NCI-H128 (cell line): ENCODE results near the gene MMP24OS.

Experiments
- DNase-seq: peaks from one replicate; lab custom pipeline; 2025; ENCODE audit not compliant: unreplicated experiment; lab: John Stamatoyannopoulos, UW

Gene MMP24OS

DNA sequence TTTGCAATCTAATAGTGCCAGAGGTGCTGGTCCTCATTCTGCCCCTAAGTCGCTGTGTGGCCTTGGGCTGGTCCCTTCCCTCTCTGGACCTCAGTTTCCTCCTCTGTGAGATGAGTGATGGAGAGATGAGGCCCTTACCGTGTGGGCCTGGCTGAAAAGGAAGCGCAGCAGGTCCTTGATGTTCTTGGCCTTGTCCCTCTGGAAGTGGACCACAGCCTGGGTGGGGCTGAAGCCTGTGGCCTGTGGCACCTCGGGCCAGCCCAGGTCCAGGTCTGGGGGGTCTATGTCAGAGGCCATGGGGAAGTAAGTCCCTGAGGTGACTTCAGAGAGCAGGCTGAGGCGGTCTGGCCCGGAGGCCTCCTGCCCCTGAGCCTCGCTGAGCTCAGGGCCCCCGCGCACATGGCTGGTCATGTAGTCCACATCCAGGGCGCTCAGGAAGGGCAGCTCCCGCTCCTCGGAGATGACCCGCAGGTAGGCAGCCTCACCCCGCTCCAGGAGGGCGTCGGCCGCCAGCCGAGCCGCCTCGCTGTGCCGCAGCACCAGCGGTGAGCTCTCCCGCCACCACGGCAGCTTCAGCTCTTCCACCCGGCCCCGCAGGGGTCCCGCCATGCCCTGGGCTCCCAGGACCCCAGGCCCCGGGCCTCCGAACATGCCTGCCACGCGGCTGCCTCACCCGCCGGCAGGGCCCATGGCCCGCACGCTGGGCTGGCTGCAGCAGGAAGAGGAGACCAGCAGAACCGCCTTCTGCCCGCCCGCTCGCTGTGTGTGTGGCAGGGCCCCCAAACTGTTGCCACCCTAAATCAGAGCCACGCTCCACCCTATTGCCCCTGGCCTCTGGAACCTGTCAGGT lies 14.0 kb upstream of the MMP24OS start, which contains the start of gene FAM83C:
Gene FAM83C (minus strand): TSS at position 772 of the 850 bp plus-strand sequence. CDS start 121 bp downstream, at position 651.
- DNase-seq: no peak

DNA sequence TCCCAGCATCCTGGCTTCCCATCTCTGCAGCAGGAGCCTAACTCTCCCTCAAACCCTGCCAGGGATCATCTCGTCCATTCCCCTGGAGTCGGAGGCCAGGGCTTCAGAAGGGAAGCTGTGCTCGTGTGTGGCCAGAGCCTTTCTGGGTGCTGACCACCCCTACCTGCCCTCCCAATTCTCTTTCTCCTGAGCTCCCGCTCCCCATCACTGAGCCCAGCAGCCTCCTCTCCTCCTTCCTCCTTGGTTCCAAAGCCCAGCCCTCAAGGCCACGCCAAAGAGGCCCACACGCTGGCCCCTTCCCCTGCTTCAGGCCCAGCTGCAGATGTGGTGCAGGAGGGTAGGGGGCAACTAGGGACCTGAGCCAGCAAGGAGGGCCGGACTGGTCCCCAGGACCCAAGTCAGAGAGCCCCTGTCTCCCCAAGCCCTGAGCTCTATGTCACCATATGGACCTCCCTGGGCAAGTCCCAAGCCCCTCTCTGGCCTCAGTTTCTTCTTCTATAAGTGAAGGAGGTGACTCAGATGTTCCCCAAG lies 13.0 kb upstream of the MMP24OS start:
- DNase-seq: no peak

DNA sequence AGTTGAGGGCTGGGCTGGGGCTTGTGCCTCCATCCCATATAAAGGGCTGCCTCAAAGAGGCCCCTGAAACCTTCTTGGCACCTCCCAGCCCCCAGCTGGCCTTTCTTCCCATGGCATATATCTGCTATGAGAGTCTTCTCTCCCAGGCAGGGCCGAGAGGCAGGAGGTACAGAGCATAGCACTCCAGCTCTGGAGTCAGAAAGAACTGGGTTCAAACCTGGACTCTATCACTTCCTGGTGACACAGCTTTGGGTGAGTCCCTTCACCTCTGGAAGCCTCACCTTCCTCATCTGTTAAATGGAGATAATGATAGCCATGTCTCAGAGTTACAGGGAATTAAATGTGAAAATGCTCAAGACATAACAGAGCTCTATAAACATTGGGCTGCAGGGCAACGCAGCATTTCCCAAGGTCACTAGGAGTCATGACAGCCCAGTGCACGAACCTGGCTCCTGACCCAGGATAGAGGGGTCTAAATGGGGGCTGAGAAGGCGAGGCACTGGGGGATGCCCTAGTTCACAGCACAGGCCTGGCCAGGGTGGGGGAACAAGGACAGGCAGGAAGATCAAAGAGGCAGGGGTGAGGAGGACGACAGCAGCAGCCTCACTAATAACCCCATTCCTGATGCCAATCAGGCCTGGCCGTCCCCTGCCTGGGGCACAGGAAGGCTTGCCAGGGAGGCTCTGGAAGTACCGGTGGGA lies 12.4 kb upstream of the MMP24OS start:
- no peak for DNase-seq

DNA sequence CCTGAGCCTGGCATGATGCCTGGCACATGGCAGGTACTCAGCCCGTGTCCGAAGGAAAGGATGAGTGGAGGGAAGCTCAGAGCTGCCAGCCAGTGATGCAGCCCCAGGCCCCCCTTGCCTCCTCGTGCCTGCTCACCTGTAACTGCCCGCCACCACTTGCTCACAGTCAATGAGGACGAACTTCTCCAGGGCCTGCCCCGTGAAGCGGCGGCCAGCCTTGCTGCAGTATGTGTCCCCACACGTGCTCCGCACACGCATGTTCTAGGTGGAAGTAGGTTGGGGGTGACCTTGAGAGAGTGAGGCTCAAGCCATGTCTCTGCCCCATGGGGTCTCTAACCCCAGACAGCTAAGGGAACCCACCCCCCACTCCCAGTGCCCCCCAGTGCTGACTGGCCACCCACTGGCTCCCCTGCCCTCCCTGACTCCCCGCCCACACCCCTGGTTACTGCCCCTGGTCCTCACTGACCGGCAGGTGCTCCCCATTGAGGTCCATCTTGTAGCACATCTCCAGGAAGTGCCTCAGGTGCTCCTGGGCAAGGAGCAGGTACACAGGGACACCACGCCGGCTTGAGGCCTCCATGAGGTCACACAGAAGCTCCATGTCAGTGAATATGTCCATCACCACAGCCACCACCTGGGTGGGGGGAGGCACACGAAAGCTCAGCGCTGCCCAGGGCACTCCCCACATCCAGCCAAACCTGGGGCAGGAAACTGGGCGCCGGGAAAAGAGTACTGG lies 10.6 kb upstream of the MMP24OS start:
- no peak for DNase-seq

DNA sequence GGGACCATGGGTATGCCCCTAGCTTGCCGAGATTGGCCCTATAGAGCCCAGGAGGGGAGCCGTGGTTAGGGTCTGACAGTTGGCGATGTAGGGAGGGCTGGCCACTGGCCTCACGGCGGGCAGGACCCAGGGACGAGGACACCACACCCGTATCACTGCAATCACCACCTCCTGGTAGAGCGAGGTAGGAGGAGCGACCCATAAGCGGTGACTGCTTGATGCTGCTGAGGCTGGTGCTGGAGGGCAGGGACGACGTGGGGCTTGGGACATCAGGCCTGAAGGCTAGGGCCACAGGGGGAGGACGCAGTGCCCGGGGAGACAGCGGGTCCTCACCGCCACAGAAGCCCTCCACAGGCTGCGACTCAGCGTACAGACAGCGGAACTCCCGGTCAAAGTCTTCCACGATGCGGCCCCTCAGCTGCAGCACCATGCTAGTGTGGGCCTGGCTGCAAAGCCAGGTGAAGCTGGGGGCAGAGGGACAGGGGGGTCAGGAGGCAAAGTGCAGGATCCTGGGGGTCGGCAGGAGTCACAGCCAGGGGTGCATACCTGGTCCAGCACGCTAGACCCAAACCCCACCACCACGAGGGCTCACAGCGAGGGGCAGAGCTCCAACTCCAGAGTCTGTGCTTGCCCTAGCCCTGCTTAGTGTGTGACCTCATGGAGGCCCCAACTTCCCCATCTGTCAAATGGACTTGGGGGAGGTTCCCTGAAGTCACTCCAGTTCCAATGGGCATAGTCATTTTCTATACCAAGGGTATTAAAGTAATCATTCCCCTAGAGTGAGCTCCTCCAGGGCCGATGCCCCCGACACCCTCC lies 9.8 kb upstream of the MMP24OS start:
- DNase-seq: no peak

DNA sequence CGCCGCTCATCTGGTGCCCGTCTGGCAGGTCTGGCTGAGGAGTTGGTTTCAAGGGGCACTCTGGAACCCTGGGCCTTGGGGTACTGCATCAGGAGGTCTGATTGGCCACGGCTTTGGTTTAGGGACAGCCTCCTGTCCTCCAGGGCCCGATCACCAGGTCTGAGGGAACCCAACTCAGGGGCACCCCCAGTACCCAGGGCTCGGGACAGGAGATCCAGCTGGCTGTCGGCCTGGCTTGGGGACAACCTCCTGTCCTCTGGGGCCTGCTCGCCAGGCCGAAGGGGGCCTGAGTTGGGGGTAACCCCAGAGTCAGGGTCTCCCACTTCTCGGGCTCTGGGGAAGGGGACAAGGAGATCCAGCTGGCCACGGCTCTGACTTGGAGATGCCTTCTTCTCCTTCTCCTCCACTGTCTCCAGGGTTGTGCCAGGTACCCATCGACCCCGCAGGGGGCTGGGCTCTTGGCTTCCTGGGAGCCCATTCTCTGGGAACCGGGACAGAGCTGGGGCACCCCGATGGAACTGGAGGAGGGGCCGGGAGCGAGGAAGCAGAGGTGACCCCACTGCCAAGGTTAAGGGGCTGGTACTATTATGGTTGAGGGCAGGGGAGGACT lies 9.1 kb upstream of the MMP24OS start:
- no peak for DNase-seq

DNA sequence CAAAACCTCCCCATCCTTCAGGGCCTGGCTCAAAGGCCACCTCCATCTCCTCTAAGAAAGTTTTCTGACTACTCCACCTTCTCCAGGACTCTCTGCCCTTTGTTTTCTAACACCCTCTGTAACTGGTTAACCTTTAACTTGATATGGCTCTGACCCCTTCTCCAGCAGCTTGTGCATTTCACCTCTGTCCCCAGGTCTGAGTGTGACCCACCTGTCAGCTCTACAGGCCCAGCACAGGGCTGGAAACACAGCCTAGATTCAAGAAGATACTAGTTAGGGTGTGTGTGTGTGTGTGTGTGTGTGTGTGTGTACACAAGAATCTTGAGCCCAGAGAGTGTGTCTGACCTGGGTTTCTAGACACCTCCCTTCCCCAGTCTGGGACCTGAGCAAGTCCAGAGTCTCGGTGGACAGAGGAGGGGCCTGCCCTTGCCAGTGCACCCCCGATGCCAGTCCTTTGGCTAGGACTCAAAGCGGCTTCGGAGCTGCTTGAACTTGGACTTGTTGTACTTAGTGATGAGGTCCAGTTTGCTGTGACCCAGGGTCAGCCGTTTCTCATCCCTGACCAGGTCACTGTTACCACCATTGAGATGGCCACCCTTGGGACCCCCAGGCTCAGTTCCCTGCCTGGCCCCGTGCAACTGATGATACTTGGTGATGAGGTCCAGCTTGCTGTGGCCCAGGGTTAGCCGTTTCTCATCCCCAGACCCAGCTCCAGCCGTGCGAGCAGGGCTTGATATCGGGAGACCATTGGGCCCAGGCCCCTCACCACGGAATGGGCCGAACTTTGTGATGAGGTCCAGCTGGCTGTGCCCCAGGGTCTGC lies 8.4 kb upstream of the MMP24OS start:
- no peak for DNase-seq

DNA sequence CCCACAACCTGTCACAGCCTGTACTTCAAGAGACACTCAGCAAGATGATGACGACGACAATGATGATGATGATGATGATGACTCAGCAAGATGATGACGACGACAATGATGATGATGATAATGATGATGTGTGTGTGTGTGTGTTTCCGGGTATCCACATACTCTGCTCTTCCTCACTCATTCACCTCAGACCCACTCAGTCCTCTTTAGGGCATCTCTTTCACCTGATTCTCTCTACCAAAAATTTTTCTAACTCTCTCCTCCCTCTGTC lies 7.8 kb upstream of the MMP24OS start:
- no peak for DNase-seq

DNA sequence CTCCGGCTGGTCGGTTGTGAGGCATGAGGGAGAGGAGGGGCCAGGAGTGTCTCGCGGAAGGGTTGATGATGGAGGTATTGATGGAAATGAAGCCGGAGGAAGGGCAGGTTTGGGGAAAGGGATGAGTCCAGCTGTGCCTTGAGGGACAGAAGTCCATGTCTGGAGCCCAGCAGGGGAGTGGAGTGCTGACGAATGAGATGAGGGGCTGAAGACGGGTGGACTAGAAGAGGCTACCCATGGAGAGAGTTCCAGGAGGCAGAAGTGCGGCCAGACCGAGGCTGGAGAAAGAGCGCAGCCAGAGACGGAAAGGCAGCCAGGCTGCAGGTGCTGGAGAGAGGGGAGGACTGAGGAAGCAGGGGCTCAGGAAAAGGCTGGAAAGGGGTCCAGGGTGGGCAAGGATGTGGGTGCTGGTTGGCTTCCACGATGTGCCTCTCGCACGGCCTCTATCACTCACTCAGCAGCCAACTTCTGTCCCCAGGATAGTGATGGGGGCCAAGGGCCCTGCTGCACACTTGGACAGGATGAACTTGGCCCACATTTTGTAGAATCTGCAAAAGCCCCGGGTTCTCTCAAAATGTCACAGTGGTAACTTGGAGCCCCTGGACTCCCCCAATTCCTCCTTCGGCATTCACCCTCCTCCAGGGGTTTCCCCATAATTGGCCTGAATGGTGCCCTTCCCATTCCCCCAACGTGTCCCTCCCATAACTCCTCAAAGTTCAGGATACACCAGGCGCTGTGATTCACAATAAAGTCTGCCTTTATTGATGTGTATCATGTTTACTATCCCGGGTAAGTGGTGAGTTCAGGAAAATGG lies 7.3 kb upstream of the MMP24OS start:
- DNase-seq: no peak

DNA sequence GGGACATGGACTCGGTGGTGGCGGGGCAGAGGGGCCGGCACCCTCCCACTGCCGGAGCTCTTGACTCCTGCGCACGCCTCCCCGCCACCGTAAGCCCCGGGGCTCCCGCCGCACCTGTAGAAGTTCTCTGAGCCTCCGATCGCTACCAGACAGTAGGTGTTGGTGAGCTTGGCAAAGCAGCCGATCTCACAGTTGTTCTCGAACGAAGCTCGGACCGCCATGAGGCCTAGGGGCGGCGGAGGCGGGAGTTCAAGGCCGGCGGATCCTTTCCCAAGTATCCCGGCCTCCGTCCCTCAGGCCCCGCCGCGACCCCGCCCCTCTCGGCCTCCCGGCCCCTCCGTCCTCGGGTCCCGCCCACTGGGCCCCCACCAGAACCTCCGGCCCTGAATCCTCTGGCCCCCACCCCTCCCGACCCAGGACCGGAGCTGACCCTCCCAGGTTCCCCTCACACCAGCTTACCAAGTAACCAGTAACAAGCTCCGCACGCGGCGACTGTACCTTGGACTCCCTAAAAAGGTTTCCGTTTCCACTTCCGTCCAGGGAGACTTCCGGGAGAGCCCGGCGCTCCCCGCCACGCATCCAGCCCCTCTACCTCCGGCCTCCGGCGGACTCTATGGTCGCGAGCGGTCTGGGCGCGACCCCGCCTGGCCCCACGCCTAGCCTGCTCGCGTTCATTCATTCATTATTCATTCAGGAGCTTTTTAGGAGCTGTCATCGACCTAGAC lies 6.5 kb upstream of the MMP24OS start, which contains the start of gene EIF6:
Gene EIF6 (minus strand): TSS at position 506 of the 725 bp plus-strand sequence. CDS start 285 bp downstream, at position 221.
- peak; percentile 58 for DNase-seq

DNA sequence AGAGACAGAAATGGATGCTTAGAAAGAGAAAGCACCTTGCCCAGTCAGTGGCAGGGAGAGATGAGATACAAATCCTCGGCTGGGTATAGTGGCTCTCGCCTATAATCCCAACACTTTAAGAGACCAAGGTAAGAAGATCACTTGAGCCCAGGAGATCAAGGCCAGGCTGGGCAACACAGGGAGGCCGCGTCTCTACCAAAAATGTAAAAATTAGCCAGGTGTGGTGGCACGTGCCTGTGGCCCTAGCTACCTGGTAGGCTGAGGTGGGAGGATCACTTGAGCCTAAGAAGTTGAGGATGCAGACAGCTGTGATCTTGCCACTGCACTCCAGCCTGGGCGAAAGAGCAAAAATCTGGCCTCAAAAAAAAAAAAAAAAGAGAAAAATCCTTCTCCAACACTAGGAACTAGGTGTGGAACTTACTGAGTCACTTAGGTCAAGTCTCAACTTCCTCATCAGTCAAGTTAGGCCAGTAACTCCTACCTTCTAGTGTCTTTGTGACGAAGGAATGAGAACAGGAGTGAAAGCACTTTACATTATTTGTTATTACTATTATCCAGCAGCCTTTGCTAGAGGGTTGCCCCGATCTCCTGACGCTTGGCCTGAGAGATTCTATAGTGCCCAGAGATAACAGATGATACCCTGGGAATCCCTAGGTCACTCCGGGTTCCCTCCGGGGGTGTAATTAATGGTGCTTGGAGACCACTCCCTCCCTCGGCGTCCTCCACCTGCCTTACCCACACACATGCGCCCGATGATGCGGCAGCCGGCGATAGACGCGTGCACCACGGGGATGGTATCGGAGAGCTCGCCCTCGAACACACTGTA lies 5.7 kb upstream of the MMP24OS start:
- no peak for DNase-seq

DNA sequence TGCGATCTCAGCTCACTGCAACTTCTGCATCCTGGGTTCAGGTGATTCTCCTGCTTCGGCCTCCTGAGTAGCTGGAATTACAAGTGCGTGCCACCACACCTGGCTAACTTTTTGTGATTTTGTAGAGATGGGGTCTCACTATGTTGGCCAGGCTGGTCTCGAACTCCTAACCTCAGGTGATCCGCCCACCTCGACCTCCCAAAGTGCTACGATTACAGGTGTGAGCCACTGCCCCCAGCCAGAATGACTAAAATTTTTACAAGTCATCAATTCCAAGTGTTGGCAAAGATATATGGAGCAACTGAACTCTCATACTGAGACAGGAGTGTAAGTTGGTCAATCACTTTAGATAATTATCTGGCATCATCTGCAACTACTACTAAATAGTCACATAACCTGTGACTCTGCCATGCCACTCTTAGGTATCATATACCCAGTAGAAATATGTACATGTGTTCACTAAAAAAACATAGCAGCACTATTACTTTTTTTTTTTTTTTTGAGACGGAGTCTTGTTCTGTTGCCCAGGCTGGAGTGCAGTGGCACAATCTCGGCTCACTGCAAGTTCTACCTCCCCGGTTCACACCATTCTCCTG lies 3.7 kb upstream of the MMP24OS start:
- no peak for DNase-seq

DNA sequence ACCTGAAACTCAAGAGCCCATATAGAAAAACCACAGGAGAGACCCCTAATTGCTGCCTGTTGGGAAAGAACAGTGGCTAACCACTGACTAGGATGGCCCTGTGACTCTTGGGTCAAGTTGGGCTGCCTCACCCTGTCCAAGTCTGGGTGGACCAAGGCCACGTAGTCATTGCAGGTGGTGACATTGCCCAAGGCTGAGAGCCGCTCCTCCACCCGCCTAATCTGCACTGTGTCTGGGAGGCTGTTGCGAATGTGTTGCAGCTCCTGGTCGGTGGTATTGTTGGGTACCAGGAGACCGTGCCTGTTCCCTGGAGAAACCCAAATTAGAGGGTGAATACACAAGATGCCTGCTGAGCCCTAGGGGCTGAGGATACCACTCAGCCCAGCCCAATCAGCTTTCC lies 2.6 kb upstream of the MMP24OS start:
- DNase-seq: no peak

DNA sequence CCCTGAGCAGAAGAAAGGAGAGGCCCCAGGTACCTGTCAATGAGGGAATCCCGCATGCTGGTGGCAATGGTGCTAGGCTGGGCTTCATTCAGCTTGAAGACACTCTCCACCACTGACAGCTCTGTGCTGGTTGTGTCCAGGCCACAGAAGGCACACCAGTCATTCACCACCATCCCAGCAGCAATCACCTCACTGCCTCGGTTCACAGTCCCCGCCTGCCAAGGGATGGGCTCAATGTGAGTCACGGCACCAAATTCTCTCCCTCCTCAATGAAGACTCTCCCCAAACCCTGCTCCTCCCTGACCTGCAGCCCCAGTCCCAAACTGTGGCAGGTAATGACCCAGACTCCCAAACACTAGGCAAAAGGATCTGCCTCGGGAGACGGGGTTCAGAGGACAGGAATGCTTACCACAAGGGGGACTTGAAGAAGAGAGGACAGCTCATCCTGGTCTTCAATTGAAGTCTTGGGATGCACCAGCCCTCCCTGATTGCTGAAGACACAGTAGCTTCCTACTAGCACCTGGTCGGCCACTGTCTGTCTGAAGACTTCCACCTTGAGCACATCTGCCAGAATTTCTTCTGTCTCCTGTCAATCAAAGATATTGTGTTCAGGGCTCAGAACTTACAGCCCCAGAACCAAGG lies 1.7 kb upstream of the MMP24OS start:
- DNase-seq: no peak

DNA sequence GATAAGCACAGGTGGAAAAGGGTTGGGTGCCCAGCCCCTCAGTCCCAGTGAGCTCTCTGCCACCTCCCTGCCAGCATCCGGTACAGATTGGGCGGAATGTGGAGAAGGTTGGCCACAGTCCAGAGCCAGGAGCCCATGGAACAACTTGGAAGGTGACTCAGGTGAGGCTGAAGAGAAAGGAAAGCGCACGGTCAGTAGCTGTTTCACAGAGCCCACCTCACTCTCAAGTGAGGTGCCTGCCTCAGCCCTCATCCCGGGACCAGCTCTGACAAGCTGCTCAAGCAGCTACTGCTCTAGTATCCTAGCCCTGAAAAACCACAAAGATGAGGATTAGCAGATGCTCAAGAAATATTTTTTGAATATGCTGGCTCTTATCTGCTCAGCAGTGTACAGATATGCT lies 1.1 kb upstream of the MMP24OS start:
- no peak for DNase-seq

DNA sequence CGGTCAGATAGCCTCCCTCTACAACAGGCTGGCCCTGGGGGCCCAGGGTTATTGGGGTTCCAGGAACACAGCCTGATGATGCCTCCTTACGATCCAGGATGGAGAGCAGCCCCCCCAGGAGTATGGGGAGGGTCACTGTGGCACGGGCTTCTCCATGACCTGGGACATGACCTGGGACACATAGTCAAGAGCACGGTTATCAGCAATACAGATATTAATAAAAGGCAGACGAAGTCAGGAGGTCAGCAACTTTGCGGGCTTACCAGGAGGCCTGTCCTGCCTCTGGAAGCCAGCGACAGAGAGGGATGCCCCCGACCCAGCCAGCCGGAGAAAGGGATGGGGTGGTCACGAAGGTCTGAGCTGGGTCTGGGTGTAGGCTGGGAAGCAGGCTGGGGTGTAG lies 795 bp downstream of the MMP24OS start:
- no peak for DNase-seq
